Astrocyte of the spinal cord (primary cell): ENCODE results near the gene ADARB2.

Experiments used
- DNase-seq: peaks from one replicate; pipeline ENCODE4 v3.0.0; 2011; ENCODE audit warnings: low read depth, low spot score
- H3K4me3 ChIP-seq: 2 replicates; pipeline ENCODE4 v1.5.1; 2011; ENCODE audit warnings: low read depth, mild to moderate bottlenecking, low read length, moderate library complexity
- CTCF ChIP-seq: IDR thresholded peaks from 2 replicates; pipeline ENCODE4 v1.5.1; 2012; ENCODE audit warnings: low read depth, mild to moderate bottlenecking, low read length, inconsistent platforms
- in situ Hi-C: cut with HindIII; loops from 2 replicates; pipeline ENCODE4 v1.10.0; 2017; ENCODE audit warnings: low sequenced_read_pairs

ADARB2 gene

GRCh38 chr10:1630304-1630703, 107.0 kb downstream of the ADARB2 start:
- no peak overlapping the region for H3K4me3 ChIP-seq
- TF ChIP-seq CTCF = no peak
- no peak for DNase-seq
- in situ Hi-C loops = no loop called here

GRCh38 chr10:1629326-1630198, 107.8 kb downstream of the ADARB2 start:
- TF ChIP-seq CTCF = no peak
- no peak for DNase-seq
- in situ Hi-C loops = no loop called here
- no peak overlapping the region for H3K4me3 ChIP-seq

GRCh38 chr10:1628757-1629156, 108.6 kb downstream of the ADARB2 start:
- DNase-seq = no peak
- no peak overlapping the region for H3K4me3 ChIP-seq
- in situ Hi-C loops = no loop called here
- no peak for TF ChIP-seq CTCF

GRCh38 chr10:1627945-1628344, 109.4 kb downstream of the ADARB2 start:
- no peak for DNase-seq
- H3K4me3 ChIP-seq = no peak overlapping the region
- in situ Hi-C loops = no loop called here
- no peak for TF ChIP-seq CTCF

- in situ Hi-C loops = no loop called here
- TF ChIP-seq CTCF = no peak
- H3K4me3 ChIP-seq = no peak overlapping the region
- DNase-seq = no peak
Observed at GRCh38 chr10:1626835-1627234, 110.5 kb downstream of the ADARB2 start.

GRCh38 chr10:1626410-1626809, 110.9 kb downstream of the ADARB2 start:
- in situ Hi-C loops = no loop called here
- TF ChIP-seq CTCF = no peak
- H3K4me3 ChIP-seq = no peak overlapping the region
- no peak for DNase-seq
